A549 (cell line): ENCODE measurements around the gene ARL15. TPM values are rescaled to one million over a fixed set of nuclear protein-coding genes. Genes with fewer than 3 reads are reported as not detected.

Experiments used
- ATAC-seq, 2 experiments: fragments of 200-7000 bp in 1 of 2; fragments of >200 bp in 1 of 2; cut with Nextera tagmentation in 1 of 2; cut with Tn5 transposase in 1 of 2; 3 replicates each; pipeline versions ENCODE4 v1.8.0 to v1.9.1; 2018 to 2020; ENCODE audit warnings: mild to moderate bottlenecking in 1 of 2, moderate library complexity in 1 of 2
- CTCF ChIA-PET: fragments of 300-600 bp; sonication (Branson Sonifier 250); formaldehyde crosslinking; extraction: SDS; loops from one replicate; lab custom pipeline; 2021; ENCODE audit warnings: antibody characterized with exemption, inconsistent platforms; lab: Yijun Ruan, JAX
- POLR2A ChIA-PET: fragments of 350-600 bp; formaldehyde crosslinking; extraction: SDS; loops from one replicate; lab custom pipeline; 2021; ENCODE audit warnings: antibody characterized with exemption, inconsistent platforms; lab: Yijun Ruan, JAX
- DNase-seq, 2 experiments: peaks; one replicate each; pipeline versions ENCODE4 v3.0.0 to v3.0.0-alpha.2; 2011 to 2016; ENCODE audit warnings: low read depth in 1 of 2, low spot score in 1 of 2
- FAIRE-seq: peaks from 2 replicates; lab custom pipeline; 2011; peaks lifted over from hg19 to GRCh38; lab: Jason Lieb, UNC
- H3K27ac ChIP-seq, 2 experiments: fragments of >200 bp; sonication (Bioruptor Twin); formaldehyde crosslinking; 3 replicates each; pipeline ENCODE4 v1.5.1; 2016 to 2017
- H3K4me1 ChIP-seq: fragments of >200 bp; sonication (Bioruptor Twin); formaldehyde crosslinking; 3 replicates; pipeline ENCODE4 v1.6.1; 2016
- H3K4me2 ChIP-seq: fragments of >200 bp; sonication (Bioruptor Twin); formaldehyde crosslinking; 3 replicates; pipeline ENCODE4 v1.6.1; 2016
- H3K4me3 ChIP-seq: fragments of >200 bp; sonication (Bioruptor Twin); formaldehyde crosslinking; 3 replicates; pipeline ENCODE4 v1.5.1; 2016
- H3K9me3 ChIP-seq: fragments of >200 bp; sonication (Bioruptor Twin); formaldehyde crosslinking; 3 replicates; pipeline ENCODE4 v1.6.1; 2016
- ATOH8 ChIP-seq: fragments of 250-450 bp; sonication (Bioruptor Pico); IDR thresholded peaks from 2 replicates; pipeline ENCODE4 v1.5.0; 2020; ENCODE audit warnings: low read depth, mild to moderate bottlenecking, moderate library complexity
- BHLHE40 ChIP-seq: IDR thresholded peaks from 2 replicates; pipeline ENCODE4 v1.6.1; 2012; ENCODE audit warnings: low read depth, low read length, inconsistent platforms
- CHD4 ChIP-seq: fragments of 200-600 bp; sonication (generic); IDR thresholded peaks from 2 replicates; pipeline ENCODE4 v1.6.1; 2016; ENCODE audit warnings: antibody characterized with exemption, mild to moderate bottlenecking, borderline replicate concordance
- EHF ChIP-seq: fragments of 250-450 bp; sonication (Bioruptor Pico); IDR thresholded peaks from 2 replicates; pipeline ENCODE4 v1.5.0; 2020; ENCODE audit warnings: mild to moderate bottlenecking
- EHMT2 ChIP-seq: fragments of 200-600 bp; sonication (generic); IDR thresholded peaks from 2 replicates; pipeline ENCODE4 v1.6.1; 2016; ENCODE audit warnings: antibody characterized with exemption, low read depth, mild to moderate bottlenecking, moderate library complexity
- ELK1 ChIP-seq: fragments of 150-350 bp; IDR thresholded peaks from 2 replicates; pipeline ENCODE4 v1.6.1; 2014; ENCODE audit warnings: low read depth, mild to moderate bottlenecking, low read length
- EP300 ChIP-seq, 2 experiments: fragments of >200 bp; sonication (Bioruptor Twin); formaldehyde crosslinking; IDR thresholded peaks; 2 replicates in 1 of 2; 3 replicates in 1 of 2; pipeline ENCODE4 v1.6.1; 2016 to 2017
- ESRRA ChIP-seq: fragments of 150-350 bp; IDR thresholded peaks from 2 replicates; pipeline ENCODE4 v1.6.1; 2014; ENCODE audit warnings: mild to moderate bottlenecking, low read length, borderline replicate concordance
- FOSB ChIP-seq: fragments of 250-450 bp; sonication (Bioruptor Pico); IDR thresholded peaks from 2 replicates; pipeline ENCODE4 v1.5.0; 2020; ENCODE audit warnings: mild to moderate bottlenecking, moderate library complexity
- GATA3 ChIP-seq: IDR thresholded peaks from 2 replicates; pipeline ENCODE4 v1.6.1; 2012; ENCODE audit warnings: borderline replicate concordance
- HDAC2 ChIP-seq: fragments of 200-600 bp; sonication (generic); IDR thresholded peaks from 2 replicates; pipeline ENCODE4 v1.6.1; 2016
- HOXB13 ChIP-seq: fragments of 250-450 bp; sonication (Bioruptor Pico); IDR thresholded peaks from 2 replicates; pipeline ENCODE4 v1.5.0; 2020; ENCODE audit warnings: low read depth, mild to moderate bottlenecking, moderate library complexity
- NR3C1 ChIP-seq: fragments of >200 bp; sonication (Bioruptor Twin); formaldehyde crosslinking; IDR thresholded peaks from 3 replicates; pipeline ENCODE4 v1.6.1; 2017
- PBX3 ChIP-seq: IDR thresholded peaks from 2 replicates; pipeline ENCODE4 v1.6.1; 2012
- POLR2AphosphoS2 ChIP-seq: conservative IDR thresholded peaks from 2 replicates; pipeline ENCODE4 v1.6.1; 2012; ENCODE audit warnings: low read length, improper control_type of control experiment, inconsistent platforms
- RAD21 ChIP-seq, 2 experiments: fragments of >200 bp in 1 of 2; sonication (Bioruptor Twin) in 1 of 2; formaldehyde crosslinking in 1 of 2; IDR thresholded peaks in 1 of 2; conservative IDR thresholded peaks in 1 of 2; 2 replicates in 1 of 2; 3 replicates in 1 of 2; pipeline ENCODE4 v1.6.1; 2012 to 2018; ENCODE audit warnings: inconsistent platforms in 1 of 2
- RFX5 ChIP-seq: fragments of 450-650 bp; IDR thresholded peaks from 2 replicates; pipeline ENCODE4 v1.7.1; 2014; ENCODE audit warnings: antibody characterized with exemption, mild to moderate bottlenecking, moderate library complexity
- SMC3 ChIP-seq: fragments of >200 bp; sonication (Bioruptor Twin); formaldehyde crosslinking; IDR thresholded peaks from 3 replicates; pipeline ENCODE4 v1.6.1; 2018; ENCODE audit warnings: inconsistent platforms
- USF2 ChIP-seq: fragments of 450-650 bp; IDR thresholded peaks from 2 replicates; pipeline ENCODE4 v1.6.1; 2014; ENCODE audit warnings: antibody characterized with exemption
- ZC3H11A ChIP-seq: fragments of 450-650 bp; IDR thresholded peaks from 2 replicates; pipeline ENCODE4 v1.6.1; 2014; ENCODE audit warnings: antibody characterized with exemption, mild to moderate bottlenecking
- WGBS: methylation state at CpG from one replicate; pipeline ENCODE4 v1.1.6; 2017; ENCODE audit errors: missing lambda C conversion rate; 5-methylcytosine and 5-hydroxymethylcytosine counted together
- polyA plus RNA-seq, 4 experiments: library from polyadenylated mRNA; depleted of rRNA in 3 of 4; stranded (reverse); fragments of >200 nt; fragmentation: RNase III in 1 of 4; extraction: RNeasy Plus Mini Kit Qiagen cat#74134 plus additional on column Dnase treatment in 1 of 4; gene quantifications; 2 replicates in 3 of 4; 3 replicates in 1 of 4; pipeline ENCODE4 v1.2.3, GENCODE V29; 2011 to 2017
- TF ChIP-seq, protein P1 (sequence below): fragments of 200-600 bp; sonication (generic); IDR thresholded peaks from 2 replicates; pipeline ENCODE4 v1.6.1; 2016; ENCODE audit warnings: antibody characterized with exemption, mild to moderate bottlenecking, moderate library complexity

ARL15 gene
- polyA plus RNA-seq, 2 of the 4 experiments (the other 2 are of a cell fraction), result 11.8 to 12.1 TPM

DNA sequence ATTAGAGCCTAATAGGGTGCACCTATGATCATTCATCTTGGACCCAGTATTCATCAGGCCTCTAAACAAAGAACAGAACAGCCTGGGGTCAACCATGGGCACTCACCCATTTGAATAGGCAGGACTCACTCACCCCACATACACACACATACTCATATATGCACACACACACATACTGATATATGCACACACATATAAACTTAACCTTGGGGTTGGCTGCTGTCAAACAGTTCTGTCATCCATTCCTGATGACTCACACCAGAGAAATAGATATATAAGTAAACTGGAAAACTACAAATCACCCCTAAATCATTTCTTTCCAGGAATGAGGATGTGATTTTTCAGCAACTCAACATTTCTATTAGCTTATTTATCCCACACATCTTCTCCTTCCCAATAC is 51.3 kb downstream of the ARL15 start:
- TF ChIP-seq GATA3 (no peak), NR3C1 (no peak), ZC3H11A (no peak), POLR2AphosphoS2 (no peak), CHD4 (no peak), SMC3 (no peak), PBX3 (no peak), FOSB (no peak), ELK1 (no peak), RFX5 (no peak), EHMT2 (no peak)
- TF ChIP-seq, protein P1, sequence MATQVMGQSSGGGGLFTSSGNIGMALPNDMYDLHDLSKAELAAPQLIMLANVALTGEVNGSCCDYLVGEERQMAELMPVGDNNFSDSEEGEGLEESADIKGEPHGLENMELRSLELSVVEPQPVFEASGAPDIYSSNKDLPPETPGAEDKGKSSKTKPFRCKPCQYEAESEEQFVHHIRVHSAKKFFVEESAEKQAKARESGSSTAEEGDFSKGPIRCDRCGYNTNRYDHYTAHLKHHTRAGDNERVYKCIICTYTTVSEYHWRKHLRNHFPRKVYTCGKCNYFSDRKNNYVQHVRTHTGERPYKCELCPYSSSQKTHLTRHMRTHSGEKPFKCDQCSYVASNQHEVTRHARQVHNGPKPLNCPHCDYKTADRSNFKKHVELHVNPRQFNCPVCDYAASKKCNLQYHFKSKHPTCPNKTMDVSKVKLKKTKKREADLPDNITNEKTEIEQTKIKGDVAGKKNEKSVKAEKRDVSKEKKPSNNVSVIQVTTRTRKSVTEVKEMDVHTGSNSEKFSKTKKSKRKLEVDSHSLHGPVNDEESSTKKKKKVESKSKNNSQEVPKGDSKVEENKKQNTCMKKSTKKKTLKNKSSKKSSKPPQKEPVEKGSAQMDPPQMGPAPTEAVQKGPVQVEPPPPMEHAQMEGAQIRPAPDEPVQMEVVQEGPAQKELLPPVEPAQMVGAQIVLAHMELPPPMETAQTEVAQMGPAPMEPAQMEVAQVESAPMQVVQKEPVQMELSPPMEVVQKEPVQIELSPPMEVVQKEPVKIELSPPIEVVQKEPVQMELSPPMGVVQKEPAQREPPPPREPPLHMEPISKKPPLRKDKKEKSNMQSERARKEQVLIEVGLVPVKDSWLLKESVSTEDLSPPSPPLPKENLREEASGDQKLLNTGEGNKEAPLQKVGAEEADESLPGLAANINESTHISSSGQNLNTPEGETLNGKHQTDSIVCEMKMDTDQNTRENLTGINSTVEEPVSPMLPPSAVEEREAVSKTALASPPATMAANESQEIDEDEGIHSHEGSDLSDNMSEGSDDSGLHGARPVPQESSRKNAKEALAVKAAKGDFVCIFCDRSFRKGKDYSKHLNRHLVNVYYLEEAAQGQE, result no peak
- Histone ChIP-seq H3K9me3 (no peaks in the 10 kb centered on the region), H3K4me3 (no peak overlapping the region), H3K27ac (no peak overlapping the region), H3K4me1 (no peaks in the 10 kb centered on the region), H3K4me2 (no peak overlapping the region)
- FAIRE-seq (no peak), DNase-seq (no peak), ATAC-seq (no peak)
- ChIA-PET POLR2A (no interaction called here), CTCF (interaction anchor here (0.7 to 1.6 kb wide), 4 partner anchors 15 to 258 kb away, joined by 3 to 6 read pairs (median 4); partner anchors contain the start of gene SNX18)

DNA sequence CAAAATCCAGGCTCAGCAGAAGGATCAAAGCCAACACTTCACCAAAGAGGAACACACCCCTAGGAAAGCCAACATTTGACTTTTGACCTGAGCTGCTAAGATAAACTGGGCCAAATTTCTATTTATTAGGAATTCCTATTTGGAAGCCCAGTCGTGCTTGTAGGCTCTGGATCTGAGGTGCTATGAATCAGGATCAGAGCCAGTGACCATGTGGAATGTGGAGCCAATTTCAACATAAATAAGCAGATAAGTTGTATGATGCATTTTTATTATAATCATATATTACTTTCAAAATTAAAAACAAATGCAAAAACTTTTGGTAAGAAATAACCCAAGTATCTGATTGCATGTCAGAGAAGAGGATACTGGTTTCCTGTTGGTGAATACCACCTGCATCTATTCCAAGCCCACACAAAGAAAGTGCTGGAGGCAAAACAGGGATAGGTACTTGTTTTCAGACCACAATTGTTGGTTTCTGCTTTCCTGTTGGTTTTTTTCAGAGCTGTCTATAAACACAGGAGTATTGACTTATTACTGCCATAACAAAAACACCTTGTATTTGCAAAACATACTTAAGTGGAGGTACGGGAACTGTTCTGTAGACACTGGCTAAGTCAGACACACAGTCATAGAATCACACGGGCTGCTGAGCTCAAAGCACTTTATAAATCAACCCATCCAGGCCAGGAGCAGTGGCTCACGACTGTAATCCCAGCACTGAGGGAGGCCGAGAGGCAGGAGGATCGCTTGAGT is 52.8 kb downstream of the ARL15 start:
- H3K27ac ChIP-seq, result no peak overlapping the region
- H3K4me1 ChIP-seq, result no peaks in the 10 kb centered on the region
- FAIRE-seq (no peak), DNase-seq (no peak), ATAC-seq (no peak)
- WGBS, result 73% methylated on average over 6 of the region's 6 CpGs
- H3K4me3 ChIP-seq, result no peak overlapping the region
- no peaks in the 10 kb centered on the region for H3K9me3 ChIP-seq
- TF ChIP-seq EHF (CRISPR knock-in tag) (no peak), ZC3H11A (no peak), BHLHE40 (no peak), HDAC2 (no peak)
- ChIA-PET CTCF (interaction anchor here (0.9 to 1.6 kb wide), 3 partner anchors 162 to 1087 kb away, joined by 3 to 6 read pairs (median 4); no protein-coding TSS in a partner anchor), POLR2A (no interaction called here)
- no peak overlapping the region for H3K4me2 ChIP-seq

DNA sequence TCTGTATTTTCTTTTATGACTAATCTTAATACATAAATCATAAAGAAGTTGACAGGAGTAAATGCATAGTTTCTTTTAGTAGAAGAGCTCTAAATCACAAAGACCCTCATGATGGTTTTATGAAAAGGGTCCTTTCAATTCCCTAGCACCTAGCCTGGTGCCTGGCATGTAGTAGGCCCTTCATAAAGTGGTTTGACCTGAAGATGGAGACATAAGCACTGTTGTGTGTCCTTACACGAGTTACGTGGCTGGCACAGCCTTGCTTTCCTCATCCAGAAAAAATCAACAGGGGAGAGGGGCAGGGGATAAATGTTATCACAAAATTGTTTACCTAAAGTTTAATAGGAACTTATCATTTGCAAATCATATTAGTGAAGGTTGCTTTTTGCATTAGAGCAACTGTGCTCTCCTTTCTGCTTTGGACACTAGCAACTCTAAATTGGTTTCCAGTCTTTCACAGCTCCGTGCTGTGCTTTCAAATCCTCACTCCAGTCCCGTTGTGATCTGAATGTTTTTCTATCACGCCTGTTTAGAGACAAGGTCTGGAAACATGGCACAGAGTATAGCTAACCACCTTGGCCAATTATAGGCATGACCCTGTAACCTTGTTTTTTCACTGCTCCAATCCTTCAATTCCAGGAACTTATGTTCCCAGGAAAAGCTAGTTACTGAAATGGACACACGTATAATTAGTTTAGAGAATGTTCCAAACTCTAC is 55.7 kb downstream of the ARL15 start:
- no peak overlapping the region for H3K4me2 ChIP-seq
- DNase-seq (peak in 1 of 2 experiments; percentile 6), ATAC-seq (no peak), FAIRE-seq (no peak)
- WGBS, result 72% methylated on average over 6 of the region's 6 CpGs
- H3K4me3 ChIP-seq, result no peak overlapping the region
- H3K9me3 ChIP-seq, result no peaks in the 10 kb centered on the region
- no peak overlapping the region for H3K27ac ChIP-seq
- ChIA-PET POLR2A (interaction anchor here (1.6 kb wide), 1 partner anchor 56 kb away, joined by 7 read pairs; the partner anchor contains the start of gene ARL15), CTCF (interaction anchor here (0.8 to 3.5 kb wide), 7 partner anchors 11 to 905 kb away, joined by 3 to 30 read pairs (median 3); partner anchors contain the start of genes GPX8 and SNX18)
- no peaks in the 10 kb centered on the region for H3K4me1 ChIP-seq
- peak in 1 of 2 experiments; percentile 22; a peak in 2 of 5 replicates for TF ChIP-seq RAD21 (conservative IDR thresholded peaks at IDR 0.05 in 1 of 2, IDR thresholded peaks at IDR 0.05 in 1 of 2)
- TF ChIP-seq ESRRA, result no peak
- no peak for TF ChIP-seq USF2
- TF ChIP-seq HOXB13 (CRISPR knock-in tag), result no peak
- no peak for TF ChIP-seq EP300 (IDR thresholded peaks at IDR 0.05)
- TF ChIP-seq CHD4, result no peak
- TF ChIP-seq ATOH8, result no peak
- no peak for TF ChIP-seq ELK1
- no peak for TF ChIP-seq NR3C1
